Stimulated activated effector memory CD8-positive, alpha-beta T cell treated with anti-CD3 and anti-CD28 coated beads, Interleukin-12 subunit alpha, Interleukin-12 subunit beta, amount 100 ng/mL, for 72 hours (primary cell): ENCODE data around the gene SPNS2.
"Not testable (repeated sequence)": the region's sequence is repeated elsewhere in the genome, so short reads cannot be mapped to it uniquely, and the experiment has no call there.

Experiments
- ATAC-seq: fragments of 150-1000 bp; cut with Tn5 transposase; 2 replicates; pipeline ENCODE4 v1.10.0; 2021
- DNase-seq, 2 donors: peaks; one replicate each; pipeline ENCODE4 v3.0.0; 2021 to 2022; ENCODE audit warnings: low spot score in 2 of 2
- H3K27ac Mint-ChIP-seq: one replicate; pipeline ENCODE4 v1.8.0; 2022; ENCODE audit warnings: mild to moderate bottlenecking, mixed read lengths
- H3K36me3 Mint-ChIP-seq: one replicate; pipeline ENCODE4 v1.8.0; 2022; ENCODE audit warnings: mild to moderate bottlenecking, mixed read lengths
- H3K4me1 Mint-ChIP-seq: one replicate; pipeline ENCODE4 v1.8.0; 2022; ENCODE audit warnings: mixed read lengths
- H3K4me3 Mint-ChIP-seq: one replicate; pipeline ENCODE4 v1.8.0; 2022; ENCODE audit warnings: mild to moderate bottlenecking, mixed read lengths
- H3K9me3 Mint-ChIP-seq: one replicate; pipeline ENCODE4 v1.8.0; 2022; ENCODE audit warnings: mixed read lengths

SPNS2 gene

DNA sequence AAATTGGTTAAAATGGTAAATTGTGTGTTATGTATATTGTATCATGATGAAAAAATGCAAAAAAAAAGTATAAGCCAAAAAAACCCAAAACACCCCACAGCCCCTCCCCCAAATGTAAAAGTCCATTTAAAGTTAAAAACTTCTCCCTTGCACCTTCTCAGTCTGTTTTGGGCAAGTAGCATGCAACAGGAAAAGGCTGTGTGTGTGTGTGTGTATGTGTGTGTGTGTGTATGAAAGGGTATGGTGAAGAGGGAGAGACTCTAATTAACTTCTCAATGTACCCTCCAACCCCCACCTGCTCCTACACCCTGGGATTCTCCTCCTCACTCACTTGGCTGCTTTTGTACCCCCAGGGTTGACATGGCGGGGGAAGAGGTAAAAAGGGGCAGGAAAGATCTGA is 70.9 kb downstream of the SPNS2 start:
- ATAC-seq (no peak), DNase-seq (no peak)
- H3K9me3 Mint-ChIP-seq = no peaks in the 10 kb centered on the region
- no peak overlapping the region for H3K27ac Mint-ChIP-seq
- peaks cover 28% of the 10 kb centered on the region for H3K4me1 Mint-ChIP-seq
- no peak overlapping the region for H3K4me3 Mint-ChIP-seq
- H3K36me3 Mint-ChIP-seq = no peaks in the 10 kb centered on the region

DNA sequence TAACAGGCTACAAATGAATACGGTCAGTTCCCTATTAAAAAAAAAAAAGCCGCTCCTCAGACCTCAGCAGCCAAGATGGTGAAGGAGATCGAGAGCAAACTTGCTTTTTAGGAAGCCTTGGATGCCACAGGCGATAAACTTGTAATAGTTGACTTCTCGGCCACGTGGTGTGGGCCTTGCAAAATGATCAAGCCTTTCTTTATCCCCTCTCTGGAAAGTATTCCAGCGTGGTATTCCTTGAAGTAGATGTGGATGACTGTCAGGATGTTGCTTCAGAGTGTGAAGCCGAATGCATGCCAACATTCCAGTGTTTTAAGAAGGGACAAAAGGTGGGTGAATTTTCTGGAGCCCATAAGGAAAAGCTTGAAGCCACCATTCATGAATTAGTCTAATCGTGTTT is 73.5 kb downstream of the SPNS2 start:
- H3K9me3 Mint-ChIP-seq = no peaks in the 10 kb centered on the region
- no peak for DNase-seq

GRCh38 chr17:4573115-4573514 is 74.4 kb downstream of the SPNS2 start:
- no peak overlapping the region for H3K4me3 Mint-ChIP-seq
- DNase-seq (no peak), ATAC-seq (no peak)
- no peaks in the 10 kb centered on the region for H3K36me3 Mint-ChIP-seq
- H3K4me1 Mint-ChIP-seq = peaks cover 15% of the 10 kb centered on the region
- no peaks in the 10 kb centered on the region for H3K9me3 Mint-ChIP-seq
- H3K27ac Mint-ChIP-seq = peak overlapping the region; percentile 30

More for the DNA sequence above, 73.5 kb downstream of the SPNS2 start:
- H3K27ac Mint-ChIP-seq = no peak overlapping the region
- peaks cover 15% of the 10 kb centered on the region for H3K4me1 Mint-ChIP-seq
- no peak for ATAC-seq
- H3K36me3 Mint-ChIP-seq = no peaks in the 10 kb centered on the region
- no peak overlapping the region for H3K4me3 Mint-ChIP-seq

GRCh38 chr17:4573669-4574068 is 75.0 kb downstream of the SPNS2 start:
- no peaks in the 10 kb centered on the region for H3K9me3 Mint-ChIP-seq
- H3K4me1 Mint-ChIP-seq = peaks cover 15% of the 10 kb centered on the region
- H3K36me3 Mint-ChIP-seq = no peaks in the 10 kb centered on the region
- ATAC-seq (peak; percentile 99), DNase-seq (peak; percentile 41 to 72)
- peak overlapping the region; percentile 30 for H3K27ac Mint-ChIP-seq
- H3K4me3 Mint-ChIP-seq = no peak overlapping the region

DNA sequence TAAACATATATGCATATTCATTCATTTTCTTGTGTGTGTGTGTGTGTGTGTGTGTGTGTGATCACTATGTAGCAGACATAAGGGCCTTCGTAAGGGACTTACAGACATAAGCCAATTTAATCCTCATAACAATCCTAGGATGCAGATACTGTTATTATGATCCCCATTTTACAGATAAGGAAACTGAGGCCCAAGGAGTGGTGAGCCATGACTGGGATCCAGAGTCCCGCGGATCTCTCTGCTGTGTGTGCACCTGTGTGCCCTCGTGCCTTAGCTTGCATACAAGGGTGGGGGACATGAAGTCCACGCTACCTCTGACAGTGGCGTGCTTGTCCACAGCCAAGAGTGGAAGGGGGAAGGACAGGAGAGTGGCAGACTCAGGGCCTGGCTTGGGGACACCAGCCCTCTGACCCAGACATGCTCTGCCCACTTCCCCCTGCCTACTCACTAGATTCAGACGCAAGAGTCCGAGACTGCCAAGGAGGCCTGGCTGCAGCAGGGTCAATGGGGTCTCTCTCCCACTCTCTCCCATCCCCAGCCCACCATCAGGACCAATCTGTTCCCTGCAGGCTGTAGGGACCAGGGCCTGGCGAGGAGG is 75.9 kb downstream of the SPNS2 start:
- peaks cover 15% of the 10 kb centered on the region for H3K4me1 Mint-ChIP-seq
- no peak for DNase-seq
- no peaks in the 10 kb centered on the region for H3K36me3 Mint-ChIP-seq
- no peak for ATAC-seq
- H3K9me3 Mint-ChIP-seq = no peaks in the 10 kb centered on the region
- H3K4me3 Mint-ChIP-seq = no peak overlapping the region
- no peak overlapping the region for H3K27ac Mint-ChIP-seq

DNA sequence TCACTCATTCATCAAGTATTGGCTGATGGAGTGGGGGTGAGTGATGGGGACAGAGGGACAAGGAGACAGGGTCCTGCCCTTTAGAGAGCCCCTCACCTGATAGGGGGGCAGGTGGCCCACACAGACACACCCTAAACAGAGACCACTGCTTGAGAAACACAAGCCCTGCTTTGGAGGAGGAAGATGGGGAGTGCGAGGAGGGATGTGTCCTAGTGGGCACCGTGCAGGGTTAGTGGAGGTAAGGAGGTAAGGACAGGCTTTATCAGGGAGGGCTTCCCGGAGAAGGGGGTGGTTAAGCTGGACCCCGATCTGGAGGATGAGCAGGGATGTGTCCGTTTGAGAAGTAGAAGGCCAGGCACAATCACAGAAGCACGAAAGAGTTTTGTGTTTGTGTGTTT is 77.5 kb downstream of the SPNS2 start:
- peaks cover 15% of the 10 kb centered on the region for H3K4me1 Mint-ChIP-seq
- DNase-seq = no peak
- H3K9me3 Mint-ChIP-seq = no peaks in the 10 kb centered on the region
- ATAC-seq = no peak
- H3K36me3 Mint-ChIP-seq = no peaks in the 10 kb centered on the region
- H3K4me3 Mint-ChIP-seq = no peak overlapping the region
- H3K27ac Mint-ChIP-seq = no peak overlapping the region

- no peaks in the 10 kb centered on the region for H3K36me3 Mint-ChIP-seq
- no peak for ATAC-seq
- peaks cover 15% of the 10 kb centered on the region for H3K4me1 Mint-ChIP-seq
- DNase-seq = no peak
- no peaks in the 10 kb centered on the region for H3K9me3 Mint-ChIP-seq
- no peak overlapping the region for H3K4me3 Mint-ChIP-seq
- no peak overlapping the region for H3K27ac Mint-ChIP-seq
Observed at GRCh38 chr17:4576729-4577322, 78.1 kb downstream of the SPNS2 start.

DNA sequence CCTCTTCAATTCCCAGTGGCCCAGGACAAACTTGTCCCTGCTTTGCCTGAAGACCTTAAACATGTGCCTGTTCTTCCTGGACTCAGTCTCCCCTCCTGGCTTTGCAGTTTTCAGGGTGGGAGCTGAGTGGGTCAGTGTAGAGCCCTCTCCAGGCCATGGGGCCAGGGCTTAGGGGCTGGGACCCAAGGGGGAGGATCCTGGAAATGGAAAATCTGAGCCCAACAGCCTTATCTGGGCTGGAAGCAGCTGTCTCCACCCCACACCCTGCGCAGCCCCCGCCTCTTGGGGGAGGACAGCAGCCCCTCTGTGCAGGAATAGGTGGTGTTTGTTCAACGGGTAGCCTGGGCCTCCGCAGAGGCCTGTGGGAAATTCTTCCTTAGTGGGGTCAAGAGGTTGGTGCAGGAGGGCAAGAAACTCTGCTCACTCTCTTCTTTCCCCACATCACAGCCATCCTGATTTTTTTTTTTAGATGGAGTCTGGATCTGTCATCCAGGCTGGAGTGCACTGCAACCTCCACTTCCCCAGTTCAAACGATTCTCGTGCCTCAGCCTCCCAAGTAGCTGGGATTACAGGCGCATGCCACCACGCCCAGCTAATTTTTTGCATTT is 78.8 kb downstream of the SPNS2 start:
- ATAC-seq = no peak
- no peaks in the 10 kb centered on the region for H3K9me3 Mint-ChIP-seq
- no peak overlapping the region for H3K27ac Mint-ChIP-seq
- H3K4me1 Mint-ChIP-seq = peaks cover 15% of the 10 kb centered on the region
- DNase-seq = no peak
- H3K36me3 Mint-ChIP-seq = no peaks in the 10 kb centered on the region
- H3K4me3 Mint-ChIP-seq = no peak overlapping the region

DNA sequence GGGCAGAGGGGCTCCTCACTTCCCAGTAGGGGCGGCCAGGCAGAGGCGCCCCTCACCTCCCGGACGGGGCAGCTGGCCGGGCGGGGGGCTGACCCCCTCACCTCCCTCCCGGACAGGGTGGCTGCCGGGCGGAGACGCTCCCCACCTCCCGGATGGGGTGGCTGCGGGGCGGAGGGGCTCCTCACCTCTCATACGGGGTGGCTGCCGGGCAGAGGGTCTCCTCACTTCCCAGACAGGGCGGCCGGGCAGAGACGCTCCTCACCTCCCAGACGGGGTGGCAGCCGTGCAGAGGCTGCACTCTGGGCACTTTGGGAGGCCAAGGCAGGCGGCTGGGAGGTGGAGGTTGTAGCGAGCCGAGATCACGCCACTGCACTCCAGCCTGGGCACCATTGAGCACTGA is 79.7 kb downstream of the SPNS2 start:
- H3K9me3 Mint-ChIP-seq, DNase-seq, ATAC-seq, H3K4me1 Mint-ChIP-seq, H3K36me3 Mint-ChIP-seq, H3K27ac Mint-ChIP-seq, H3K4me3 Mint-ChIP-seq: not testable (repeated sequence)

DNA sequence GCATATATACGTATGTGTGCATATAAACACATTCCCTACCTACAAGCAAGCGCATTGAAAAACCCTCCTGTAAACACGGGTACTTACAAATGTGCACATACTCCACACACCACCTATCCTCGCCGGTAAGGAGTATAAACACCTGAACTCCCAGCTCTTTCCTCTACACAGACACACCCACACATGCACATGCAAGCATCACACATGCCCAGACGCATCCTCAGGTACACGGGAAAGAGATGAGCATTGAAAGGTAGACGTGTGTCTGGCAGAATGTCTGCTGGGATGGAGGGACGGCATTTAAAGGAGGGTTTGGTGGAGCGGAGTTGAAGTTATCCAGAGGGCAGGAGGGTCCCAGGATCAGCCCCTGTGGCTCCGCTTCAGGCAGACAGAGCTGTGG is 81.0 kb downstream of the SPNS2 start:
- Mint-ChIP-seq H3K4me3 (no peak overlapping the region), H3K36me3 (no peaks in the 10 kb centered on the region), H3K27ac (no peak overlapping the region), H3K9me3 (no peaks in the 10 kb centered on the region), H3K4me1 (no peaks in the 10 kb centered on the region)
- DNase-seq (no peak), ATAC-seq (no peak)

GRCh38 chr17:4580291-4580690 is 81.6 kb downstream of the SPNS2 start:
- ATAC-seq (no peak), DNase-seq (no peak)
- no peaks in the 10 kb centered on the region for H3K36me3 Mint-ChIP-seq
- peaks cover 4% of the 10 kb centered on the region for H3K4me1 Mint-ChIP-seq
- H3K27ac Mint-ChIP-seq = no peak overlapping the region
- no peaks in the 10 kb centered on the region for H3K9me3 Mint-ChIP-seq
- H3K4me3 Mint-ChIP-seq = no peak overlapping the region

GRCh38 chr17:4582101-4582501 is 83.4 kb downstream of the SPNS2 start:
- Mint-ChIP-seq H3K9me3 (no peaks in the 10 kb centered on the region), H3K4me1 (peaks cover 5% of the 10 kb centered on the region), H3K36me3 (no peaks in the 10 kb centered on the region), H3K4me3 (no peak overlapping the region), H3K27ac (no peak overlapping the region)
- ATAC-seq (no peak), DNase-seq (no peak)

GRCh38 chr17:4582691-4583090 is 84.0 kb downstream of the SPNS2 start:
- Mint-ChIP-seq H3K4me3 (no peak overlapping the region), H3K36me3 (no peaks in the 10 kb centered on the region), H3K27ac (no peak overlapping the region), H3K4me1 (peaks cover 5% of the 10 kb centered on the region), H3K9me3 (no peaks in the 10 kb centered on the region)
- DNase-seq (no peak), ATAC-seq (no peak)

GRCh38 chr17:4583206-4583605 is 84.5 kb downstream of the SPNS2 start:
- peaks cover 5% of the 10 kb centered on the region for H3K4me1 Mint-ChIP-seq
- DNase-seq (no peak), ATAC-seq (no peak)
- peak overlapping the region; percentile 54 for H3K4me3 Mint-ChIP-seq
- H3K9me3 Mint-ChIP-seq = no peaks in the 10 kb centered on the region
- no peaks in the 10 kb centered on the region for H3K36me3 Mint-ChIP-seq
- H3K27ac Mint-ChIP-seq = no peak overlapping the region

DNA sequence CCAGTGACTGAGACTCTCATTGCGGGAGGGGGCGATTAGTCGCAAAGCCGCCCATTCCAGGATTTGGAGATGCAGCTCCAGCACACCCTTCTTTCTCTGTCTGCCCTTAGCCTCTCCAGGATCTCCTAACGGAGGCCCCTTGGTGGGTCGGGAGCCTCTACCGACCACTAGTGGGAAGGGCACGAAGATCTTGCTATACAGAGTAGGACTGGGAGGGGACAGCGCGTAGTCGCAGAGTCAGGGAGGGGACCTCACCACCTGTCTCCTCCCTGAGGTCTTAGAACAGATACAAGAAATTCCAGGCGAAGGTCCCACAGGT is 85.1 kb downstream of the SPNS2 start:
- H3K4me1 Mint-ChIP-seq = peaks cover 5% of the 10 kb centered on the region
- no peaks in the 10 kb centered on the region for H3K9me3 Mint-ChIP-seq
- H3K27ac Mint-ChIP-seq = no peak overlapping the region
- DNase-seq = no peak
- no peaks in the 10 kb centered on the region for H3K36me3 Mint-ChIP-seq
- ATAC-seq = peak; percentile 27
- peak overlapping the region; percentile 54 for H3K4me3 Mint-ChIP-seq

GRCh38 chr17:4584101-4584916 is 85.6 kb downstream of the SPNS2 start, which contains the start of gene SMTNL2:
Gene SMTNL2, plus strand, starts transcription at chr17:4584529. Its CDS starts 77 bp downstream, at chr17:4584606.
- Mint-ChIP-seq H3K9me3 (no peaks in the 10 kb centered on the region), H3K36me3 (no peaks in the 10 kb centered on the region), H3K4me1 (peaks cover 5% of the 10 kb centered on the region), H3K27ac (no peak within 1 kb of the TSS), H3K4me3 (peak within 1 kb of the TSS; percentile 54)
- DNase-seq (no peak), ATAC-seq (peak; percentile 43)
